Stomach (tissue), 9 donors: Measurements from ENCODE around the gene JUN. TPM values are rescaled to one million over a fixed set of nuclear protein-coding genes. Genes with fewer than 3 reads are reported as not detected.

Experiments
- DNase-seq, 2 donors: peaks; one replicate each; pipeline versions ENCODE4 v3.0.0 to v3.0.0-alpha.2; 2013 to 2019
- H3K27ac ChIP-seq, 5 donors: fragments of 200-600 bp in 4 of 5; sonication (generic) in 4 of 5; one replicate each; pipeline ENCODE4 v1.5.1; 2013 to 2019; ENCODE audit warnings: mild to moderate bottlenecking in 1 of 5, moderate library complexity in 1 of 5
- H3K27me3 ChIP-seq, 3 donors: fragments of 200-600 bp; sonication (generic); one replicate each; pipeline ENCODE4 v1.5.1; 2017 to 2019; ENCODE audit warnings: mixed run types in 1 of 3
- H3K36me3 ChIP-seq, 4 donors: fragments of 200-600 bp; sonication (generic); 1 replicate in 3 of 4; 2 replicates in 1 of 4; pipeline ENCODE4 v1.5.1; 2016 to 2019
- H3K4me1 ChIP-seq, 4 donors: fragments of 200-600 bp; sonication (generic); one replicate each; pipeline ENCODE4 v1.5.1; 2016 to 2019
- H3K4me3 ChIP-seq, 4 donors: fragments of 200-600 bp; sonication (generic) in 3 of 4; one replicate each; pipeline ENCODE4 v1.5.1; 2016 to 2019; ENCODE audit warnings: mild to moderate bottlenecking in 1 of 4
- H3K9me3 ChIP-seq, 4 donors: fragments of 200-600 bp; sonication (generic); one replicate each; pipeline ENCODE4 v1.5.1; 2016 to 2019
- CTCF ChIP-seq, 7 experiments: fragments of 450-650 bp in 4 of 7; fragments of 200-600 bp in 3 of 7; sonication (generic) in 3 of 7; IDR thresholded peaks; one replicate each; pipeline ENCODE4 v1.5.1; 2016 to 2019; ENCODE audit warnings: antibody characterized with exemption in 7 of 7, control low read depth in 2 of 7, mild to moderate bottlenecking in 1 of 7
- EP300 ChIP-seq: sonication (generic); formaldehyde crosslinking; IDR thresholded peaks from one replicate; pipeline ENCODE4 v1.6.1; 2017; ENCODE audit warnings: antibody characterized with exemption
- POLR2A ChIP-seq, 4 donors: fragments of 450-650 bp; IDR thresholded peaks; one replicate each; pipeline ENCODE4 v1.6.1; 2016; ENCODE audit warnings: antibody characterized with exemption in 4 of 4, control low read depth in 2 of 4, mild to moderate bottlenecking in 1 of 4, moderate library complexity in 1 of 4
- POLR2AphosphoS5 ChIP-seq, 3 donors: sonication (generic); formaldehyde crosslinking; IDR thresholded peaks; one replicate each; pipeline ENCODE4 v1.6.1; 2016; ENCODE audit warnings: antibody characterized with exemption in 3 of 3
- WGBS, 5 donors: extraction: QIAGEN DNeasy Blood & Tissue Kit in 3 of 5; methylation state at CpG; one replicate each; pipeline versions ENCODE4 v1.1.5 to v1.1.7; 2013 to 2018; 5-methylcytosine and 5-hydroxymethylcytosine counted together
- intact Hi-C: fragments of 100-400 bp; cut with DNase I; formaldehyde crosslinking; loops from one replicate; pipeline ENCODE4 v1.15.1; 2023; ENCODE audit warnings: low total_unique reads
- polyA plus RNA-seq, 3 donors: library from polyadenylated mRNA; stranded (reverse); fragments of 200-250 nt; gene quantifications; one replicate each; pipeline ENCODE4 v1.2.3, GENCODE V29; 2013
- total RNA-seq, 5 donors: library from RNA; depleted of rRNA; stranded (reverse); fragments of >200 nt; gene quantifications; one replicate each; pipeline versions ENCODE4 v1.1.0 to v1.2.3, GENCODE V29; 2014 to 2016
- donor health status: healthy with polysubstance abuse.
- donor health status: Bipolar disorder and iron deficiency.
- donor health status: healthy.

JUN gene
- total and polyA plus RNA-seq, 8 donors = 64.9 to 382 (median 170) TPM

GRCh38 chr1:58792846-58793245 lies 9.0 kb upstream of the JUN start:
- H3K4me1 ChIP-seq = no peaks in the 10 kb centered on the region
- no peaks in the 10 kb centered on the region for H3K27me3 ChIP-seq
- WGBS, 5 donors = 71 to 85% (median 71%) methylated on average over 6 of the region's 6 CpGs
- DNase-seq = no peak
- no peak for TF ChIP-seq CTCF (IDR thresholded peaks at IDR 0.05)
- no peak for TF ChIP-seq POLR2AphosphoS5 (IDR thresholded peaks at IDR 0.05)
- no peak for TF ChIP-seq EP300
- TF ChIP-seq POLR2A (IDR thresholded peaks at IDR 0.05) = no peak
- intact Hi-C loops = no loop called here
- H3K36me3 ChIP-seq = peaks cover 0 to 9% (median 0%) of the 10 kb centered on the region in 4 donors
- H3K9me3 ChIP-seq = peaks cover 0 to 5% (median 0%) of the 10 kb centered on the region in 4 donors
- H3K27ac ChIP-seq = no peak overlapping the region
- no peak overlapping the region for H3K4me3 ChIP-seq

- intact Hi-C loops = no loop called here
- TF ChIP-seq CTCF (IDR thresholded peaks at IDR 0.05) (no peak), POLR2A (IDR thresholded peaks at IDR 0.05) (no peak), EP300 (no peak), POLR2AphosphoS5 (IDR thresholded peaks at IDR 0.05) (no peak)
- H3K4me3 ChIP-seq = no peak overlapping the region
- H3K9me3 ChIP-seq = peaks cover 0 to 5% (median 0%) of the 10 kb centered on the region in 4 donors
- H3K36me3 ChIP-seq = peaks cover 0 to 9% (median 0%) of the 10 kb centered on the region in 4 donors
- H3K4me1 ChIP-seq = peaks cover 0 to 12% (median 5%) of the 10 kb centered on the region in 4 donors
- H3K27ac ChIP-seq = no peak overlapping the region
- no peak for DNase-seq
- H3K27me3 ChIP-seq = no peaks in the 10 kb centered on the region
- 88 to 100% (median 93%) methylated on average over 1 of the region's 1 CpG for WGBS, 5 donors
Observed at GRCh38 chr1:58791106-58791505, 7.3 kb upstream of the JUN start.

- intact Hi-C loops = no loop called here
Observed at GRCh38 chr1:58789996-58790660, 6.3 kb upstream of the JUN start.

GRCh38 chr1:58789322-58789856 lies 5.5 kb upstream of the JUN start:
- no peak overlapping the region for H3K27ac ChIP-seq
- intact Hi-C loops = no loop called here

More at GRCh38 chr1:58789996-58790660, 6.3 kb upstream of the JUN start:
- H3K27me3 ChIP-seq = no peaks in the 10 kb centered on the region
- H3K4me3 ChIP-seq = no peak overlapping the region
- TF ChIP-seq POLR2AphosphoS5 (IDR thresholded peaks at IDR 0.05) (no peak), CTCF (IDR thresholded peaks at IDR 0.05) (no peak), POLR2A (IDR thresholded peaks at IDR 0.05) (no peak), EP300 (no peak)
- peaks cover 7 to 20% (median 13%) of the 10 kb centered on the region in 4 donors for H3K4me1 ChIP-seq
- no peak overlapping the region for H3K27ac ChIP-seq
- DNase-seq = no peak
- WGBS, 5 donors = 62 to 90% (median 74%) methylated on average over 1 of the region's 1 CpG
- H3K9me3 ChIP-seq = peaks cover 0 to 5% (median 0%) of the 10 kb centered on the region in 4 donors
- H3K36me3 ChIP-seq = peaks cover 0 to 9% (median 0%) of the 10 kb centered on the region in 4 donors

More at GRCh38 chr1:58789322-58789856, 5.5 kb upstream of the JUN start:
- H3K27me3 ChIP-seq = no peaks in the 10 kb centered on the region
- WGBS, 5 donors = 81 to 88% (median 83%) methylated on average over 6 of the region's 6 CpGs
- H3K36me3 ChIP-seq = peaks cover 0 to 9% (median 0%) of the 10 kb centered on the region in 4 donors
- peaks cover 0 to 5% (median 0%) of the 10 kb centered on the region in 4 donors for H3K9me3 ChIP-seq
- no peak overlapping the region for H3K4me3 ChIP-seq
- TF ChIP-seq EP300 = no peak
- TF ChIP-seq POLR2A (IDR thresholded peaks at IDR 0.05) = no peak
- TF ChIP-seq POLR2AphosphoS5 (IDR thresholded peaks at IDR 0.05) = no peak
- TF ChIP-seq CTCF (IDR thresholded peaks at IDR 0.05) = no peak
- no peak for DNase-seq
- peaks cover 7 to 20% (median 13%) of the 10 kb centered on the region in 4 donors for H3K4me1 ChIP-seq
